Endothelial cell of umbilical vein (primary cell): ENCODE measurements around the gene SLC35F3.

Experiments
- CTCF ChIP-seq, 2 donors: IDR thresholded peaks; 1 replicate in 1 of 2; 2 replicates in 1 of 2; pipeline ENCODE4 v1.5.1; 2011; ENCODE audit warnings: low read length in 2 of 2, mild to moderate bottlenecking in 2 of 2, moderate library complexity in 2 of 2, control low read depth in 1 of 2, inconsistent platforms in 1 of 2, low read depth in 1 of 2; ENCODE audit not compliant: insufficient read depth in 1 of 2; ENCODE audit errors: extremely low read depth in 1 of 2
- EZH2 ChIP-seq: IDR thresholded peaks from 2 replicates; pipeline ENCODE4 v1.6.1; 2012; ENCODE audit warnings: borderline replicate concordance, low read depth, mild to moderate bottlenecking, moderate library complexity, low read length, inconsistent platforms; ENCODE audit not compliant: severe bottlenecking
- GATA2 ChIP-seq: IDR thresholded peaks from 2 replicates; pipeline ENCODE4 v1.7.0; 2011; ENCODE audit warnings: low read depth, mild to moderate bottlenecking, moderate library complexity, mixed read lengths, low read length; ENCODE audit not compliant: insufficient read length, insufficient read depth
- JUN ChIP-seq: IDR thresholded peaks from 2 replicates; pipeline ENCODE4 v1.6.1; 2011; ENCODE audit warnings: borderline replicate concordance, low read depth; ENCODE audit not compliant: insufficient read length, insufficient read depth
- MYC ChIP-seq: IDR thresholded peaks from one replicate; pipeline ENCODE4 v1.6.1; 2011; ENCODE audit warnings: mild to moderate bottlenecking, low read depth, low read length
- POLR2A ChIP-seq: IDR thresholded peaks from 2 replicates; pipeline ENCODE4 v1.6.1; 2012; ENCODE audit warnings: low read depth, mild to moderate bottlenecking, control low read depth, low read length
- POLR2AphosphoS5 ChIP-seq: IDR thresholded peaks from 2 replicates; pipeline ENCODE4 v1.6.1; 2012; ENCODE audit warnings: low read depth, mild to moderate bottlenecking, control low read depth, low read length, moderate library complexity; ENCODE audit not compliant: insufficient read depth
- TF ChIP-seq, protein P1 (sequence below): IDR thresholded peaks from 2 replicates; pipeline ENCODE4 v1.6.1; 2011; ENCODE audit not compliant: insufficient read depth, insufficient read length

- TF ChIP-seq CTCF (IDR thresholded peaks at IDR 0.05; ENCODE audit: extremely low read depth in 1 of 2, insufficient read depth in 1 of 2, low read depth in 1 of 2, low read length in 2 of 2) = no peak
- TF ChIP-seq POLR2AphosphoS5 = no peak
- no peak for TF ChIP-seq POLR2A
- TF ChIP-seq EZH2 = no peak
- TF ChIP-seq, protein P1, sequence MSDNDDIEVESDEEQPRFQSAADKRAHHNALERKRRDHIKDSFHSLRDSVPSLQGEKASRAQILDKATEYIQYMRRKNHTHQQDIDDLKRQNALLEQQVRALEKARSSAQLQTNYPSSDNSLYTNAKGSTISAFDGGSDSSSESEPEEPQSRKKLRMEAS = no peak
- TF ChIP-seq GATA2 = no peak
- no peak for TF ChIP-seq JUN
- no peak for TF ChIP-seq MYC
Observed at GRCh38 chr1:234140388-234140787, 235.9 kb downstream of the SLC35F3 start.
